GM21447 (cell line): ENCODE results near the gene FOXL2NB.
A peak's percentile ranks its signal among the peaks of the same experiment; 100 is the strongest.
"Not testable (repeated sequence)": the region's sequence is repeated elsewhere in the genome, so short reads cannot be mapped to it uniquely, and the experiment has no call there.

Experiments used
- ATAC-seq: cut with Tn5 transposase; IDR thresholded peaks from one replicate; pipeline ENCODE4 v1.9.1; 2021; ENCODE audit not compliant: unreplicated experiment

FOXL2NB gene

DNA sequence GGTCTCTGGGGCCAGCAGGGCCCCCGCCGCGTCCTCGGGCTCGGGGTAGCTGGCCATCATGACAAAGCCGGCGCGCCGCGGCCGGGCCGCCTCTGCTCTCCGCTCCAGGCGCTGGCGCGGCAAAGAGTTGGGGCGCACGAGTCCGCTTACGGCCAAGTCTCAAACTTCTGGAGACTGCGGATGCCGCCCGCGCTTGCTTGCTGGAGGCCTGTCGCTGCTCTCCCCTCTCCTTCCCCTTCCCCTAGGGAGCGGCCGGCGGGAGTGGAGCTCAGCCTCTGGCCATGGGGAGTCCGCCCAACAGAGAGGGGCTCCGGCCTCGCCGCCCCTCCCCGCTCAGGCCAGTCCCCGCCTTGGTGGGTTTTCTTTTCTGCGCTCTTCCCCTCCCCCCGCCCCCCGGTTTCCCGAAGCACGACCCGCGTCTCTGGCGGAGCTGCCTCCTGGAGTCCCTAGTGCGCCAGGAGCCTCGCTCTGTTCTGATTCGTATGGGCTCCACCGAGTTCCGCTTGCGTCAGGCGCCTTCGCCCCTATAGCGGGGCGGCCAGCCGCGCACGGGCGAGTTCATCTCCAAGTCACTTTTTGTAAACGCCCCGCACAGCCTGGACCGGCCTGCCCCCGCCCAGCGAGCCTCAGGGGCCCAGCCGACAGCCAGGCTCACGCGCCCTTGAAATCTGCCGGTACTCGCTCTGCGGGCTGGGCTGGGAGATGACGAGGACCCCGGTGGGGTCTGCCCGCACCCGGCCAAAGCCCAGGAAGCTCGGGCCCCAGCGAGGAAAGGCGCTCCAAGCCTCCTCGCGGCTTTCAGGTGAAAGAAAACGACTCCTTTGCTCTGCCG, at the start of gene FOXL2NB, which contains the start of gene FOXL2:
Gene FOXL2NB (plus strand): TSS at position 555 of the 832 bp plus-strand sequence. CDS start 148 bp downstream, at position 703.
Gene FOXL2 (minus strand): TSS at position 475 of the 832 bp plus-strand sequence. CDS start 415 bp downstream, at position 60.
- no peak for ATAC-seq

DNA sequence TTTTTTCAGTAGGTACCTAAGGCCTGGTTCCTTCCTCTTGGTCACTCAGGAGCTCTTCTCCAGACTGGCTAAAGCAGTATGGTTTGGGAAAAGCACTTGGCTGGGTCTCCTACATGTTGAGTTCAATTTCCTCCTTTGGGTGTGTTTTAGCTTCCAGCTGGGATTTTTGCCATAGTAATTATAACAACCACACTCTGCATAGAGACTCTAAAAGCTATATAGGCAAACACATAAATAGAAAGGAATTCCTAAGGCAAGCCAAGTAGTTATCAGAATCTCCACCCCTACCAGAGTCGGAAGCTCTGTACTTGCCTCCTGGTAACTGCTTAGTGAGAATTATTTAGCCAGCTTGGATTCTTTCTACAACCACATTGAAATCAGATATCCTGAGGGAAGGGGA, 48.7 kb upstream of the FOXL2NB start:
- no peak for ATAC-seq

DNA sequence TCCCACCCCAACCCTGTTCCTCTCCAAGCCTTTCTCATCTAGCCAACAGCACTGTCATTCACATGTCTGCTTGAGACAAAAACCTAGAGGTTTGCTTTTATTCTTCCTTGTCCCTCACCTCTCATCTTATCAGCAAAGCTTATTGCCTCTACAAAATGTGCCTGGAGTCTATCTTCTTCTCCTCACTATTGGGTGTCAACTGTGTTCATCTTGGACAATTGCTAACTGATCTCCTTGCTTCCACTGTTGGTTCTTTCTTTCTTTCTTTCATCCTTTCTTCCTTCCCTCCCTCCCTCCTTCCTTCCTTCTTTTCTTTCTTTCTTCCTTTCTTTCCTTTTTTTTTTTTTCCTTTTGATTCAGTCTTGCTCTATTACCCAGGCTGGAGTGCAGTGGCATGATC, 48.3 kb upstream of the FOXL2NB start:
- ATAC-seq, result no peak

DNA sequence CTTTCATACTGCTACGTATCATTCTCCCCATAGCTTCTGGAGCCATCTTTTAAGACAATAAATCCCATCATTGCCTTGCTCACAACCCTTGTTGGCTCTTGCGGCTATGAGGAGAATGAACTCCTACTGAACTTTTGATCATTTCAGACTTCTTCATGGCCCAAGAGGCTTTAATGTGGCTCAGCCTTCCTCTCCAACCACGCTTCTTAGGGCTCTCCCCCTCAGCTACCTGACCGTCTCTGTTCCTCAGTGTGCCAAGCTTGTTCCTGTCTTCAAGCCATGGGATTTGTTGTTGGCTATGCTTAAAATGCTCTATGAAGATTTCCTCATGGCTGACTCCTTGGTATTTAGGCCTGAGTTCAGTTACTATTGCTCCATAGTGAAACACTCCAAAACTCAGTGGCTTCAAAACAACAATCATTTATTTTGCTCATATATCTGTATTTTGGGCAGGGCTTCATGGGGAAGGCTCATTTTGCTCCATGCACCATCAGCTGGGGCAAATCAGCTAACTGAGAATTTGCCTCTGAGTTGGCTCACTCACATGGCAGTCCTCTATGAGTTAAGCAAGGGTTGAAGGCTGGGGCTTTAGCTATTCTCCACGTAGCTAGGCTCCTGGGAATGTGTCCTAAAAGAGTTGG, 47.5 kb upstream of the FOXL2NB start:
- ATAC-seq, result no peak

DNA sequence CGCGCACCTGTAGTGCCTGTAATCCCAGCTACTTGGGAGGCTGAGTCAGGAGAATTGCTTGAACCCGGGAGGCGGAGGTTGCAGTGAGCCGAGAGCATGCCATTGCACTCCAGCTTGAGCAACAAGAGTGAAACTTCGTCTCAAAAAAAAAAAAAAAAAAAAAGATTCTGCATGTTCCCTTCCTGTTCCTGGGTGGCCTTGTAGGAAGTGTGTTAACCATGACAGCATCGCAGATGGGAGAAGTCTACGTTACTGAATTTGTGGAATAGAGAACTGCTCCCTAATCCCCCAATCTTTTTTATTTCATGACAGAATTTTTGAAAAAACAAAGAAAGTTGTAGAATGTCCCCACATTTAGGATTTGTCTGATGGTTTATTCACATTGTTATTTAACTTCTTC, 45.5 kb upstream of the FOXL2NB start:
- ATAC-seq, result no peak

DNA sequence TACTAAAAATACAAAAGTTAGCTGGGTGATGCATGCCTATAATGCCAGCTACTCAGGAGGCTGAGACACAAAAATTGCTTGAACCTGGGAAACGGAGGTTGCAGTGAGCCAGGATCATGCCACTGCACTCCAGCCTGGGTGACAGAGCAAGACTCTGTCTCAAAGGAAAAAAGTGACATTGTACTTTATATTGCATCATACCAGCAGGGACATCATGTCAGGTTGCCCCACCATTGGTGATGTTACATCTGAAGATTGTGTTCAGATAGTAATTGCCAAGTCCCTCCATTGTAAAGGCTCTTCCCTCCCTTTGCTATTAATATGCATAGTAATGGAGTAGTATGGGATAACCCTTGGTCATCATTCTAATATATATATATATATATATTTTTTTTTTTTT, 44.8 kb upstream of the FOXL2NB start:
- ATAC-seq, result no peak

DNA sequence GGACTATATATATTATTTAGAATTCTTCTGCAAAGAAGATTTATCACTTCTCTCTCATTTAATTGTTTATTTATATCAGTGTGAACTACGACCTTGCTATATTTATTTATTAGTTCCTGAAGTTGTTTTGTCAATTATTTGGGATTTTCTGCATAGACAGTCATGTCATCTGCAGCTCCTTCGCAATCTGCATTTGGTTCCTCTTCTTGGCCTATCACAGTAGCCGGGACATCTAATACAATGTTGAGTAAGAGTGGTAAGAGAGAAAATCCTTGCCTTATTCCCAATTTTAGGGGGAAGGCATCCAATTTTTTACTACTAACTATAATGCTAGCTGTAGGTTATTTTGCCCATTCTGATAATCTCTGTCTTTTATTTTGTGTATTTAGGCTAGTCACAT, 39.5 kb upstream of the FOXL2NB start:
- ATAC-seq, result no peak

DNA sequence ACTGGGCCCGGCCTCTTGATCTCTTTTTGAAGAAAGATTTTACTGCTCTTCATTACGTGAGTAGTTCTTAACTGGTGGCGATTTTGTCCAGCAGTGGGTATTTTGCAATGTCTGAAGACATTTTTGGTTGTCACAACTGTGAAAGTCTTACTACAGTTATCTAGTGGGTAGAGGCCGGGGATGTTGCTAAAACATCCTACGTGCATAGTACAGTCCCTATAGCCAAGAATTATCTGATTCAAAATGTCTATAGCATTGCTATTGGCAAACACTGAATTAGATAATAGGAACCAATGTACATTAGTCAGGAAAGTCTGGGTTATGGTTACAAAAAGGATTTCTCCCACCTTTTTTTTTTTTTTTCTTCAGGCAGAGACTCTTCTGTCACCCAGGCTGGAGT, 38.2 kb upstream of the FOXL2NB start:
- ATAC-seq, result no peak

DNA sequence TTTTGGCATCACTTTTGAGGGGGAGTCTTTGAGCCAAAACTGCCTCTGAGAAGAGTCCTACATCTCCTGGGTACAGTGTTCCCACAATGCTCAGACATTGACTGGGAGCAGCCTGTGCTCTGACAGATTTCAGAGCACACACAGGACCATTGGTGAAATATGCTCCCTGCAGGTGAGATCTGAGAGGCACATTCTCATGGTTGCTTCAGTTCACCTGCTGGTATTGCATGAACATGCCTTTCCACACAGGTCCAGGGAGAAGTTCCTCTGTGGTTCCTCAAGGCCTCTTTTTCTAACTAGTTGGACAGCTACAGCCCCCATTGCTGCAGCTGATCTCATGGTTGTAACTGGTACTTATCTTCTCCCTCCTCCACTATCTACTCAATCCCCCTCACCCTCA, 37.1 kb upstream of the FOXL2NB start:
- no peak for ATAC-seq

DNA sequence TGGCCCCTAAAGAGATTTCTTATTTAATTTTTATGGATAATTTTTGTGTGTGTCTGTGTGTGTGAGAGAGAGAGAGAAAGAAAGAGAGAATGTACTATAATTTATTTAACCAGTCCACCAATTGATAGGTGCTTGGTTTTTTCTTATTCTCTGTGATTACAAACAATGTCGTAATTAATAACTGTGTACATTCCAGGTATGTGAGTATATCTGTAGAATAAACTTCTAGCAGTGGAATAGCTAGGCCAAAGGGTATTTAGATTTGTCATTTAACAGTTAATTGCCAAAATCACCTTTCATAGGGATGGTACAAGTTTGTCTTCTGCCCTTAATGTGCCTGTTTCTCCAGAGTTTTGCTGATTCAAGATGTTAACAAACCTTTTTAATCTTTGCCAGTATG, 35.4 kb upstream of the FOXL2NB start:
- no peak for ATAC-seq

DNA sequence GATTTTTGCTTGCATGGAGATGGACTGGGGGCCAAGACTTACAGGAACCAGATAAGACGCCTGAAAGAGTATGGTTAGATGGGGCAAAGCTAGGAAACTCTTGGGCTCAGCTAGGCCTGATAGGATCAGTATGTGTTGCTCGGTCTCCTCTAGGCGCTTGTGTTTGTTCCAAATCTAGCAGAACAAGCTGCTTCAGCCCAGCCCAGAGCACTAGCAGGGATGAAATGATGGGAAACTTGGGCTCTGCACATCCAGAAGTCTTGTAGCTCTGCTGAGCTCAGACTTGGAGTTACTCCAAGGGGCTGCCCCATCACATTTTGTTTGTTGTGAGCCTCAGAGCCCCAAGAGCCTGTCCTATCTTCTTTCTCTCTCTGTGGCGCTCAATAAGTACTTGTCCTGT, 34.8 kb upstream of the FOXL2NB start:
- ATAC-seq, result no peak

DNA sequence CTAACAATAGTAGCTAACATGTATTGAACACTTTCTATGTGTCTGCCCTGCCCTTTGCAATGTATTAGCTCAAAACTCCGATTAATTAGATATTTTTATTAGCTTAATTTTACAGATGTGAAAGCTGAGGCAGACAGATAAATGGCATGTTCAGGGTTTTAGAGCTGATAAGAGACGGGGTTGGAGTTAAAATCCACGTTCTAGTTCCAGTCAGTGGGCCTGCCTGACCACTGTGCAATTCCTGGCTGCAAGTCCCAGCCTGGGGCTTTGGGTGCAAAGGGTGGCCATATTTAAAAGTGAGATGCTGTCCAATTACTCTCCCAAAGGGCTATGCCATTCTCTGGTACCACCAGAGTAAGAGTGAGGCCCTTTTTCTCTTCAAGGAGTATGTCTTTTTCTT, 33.3 kb upstream of the FOXL2NB start:
- ATAC-seq, result no peak

DNA sequence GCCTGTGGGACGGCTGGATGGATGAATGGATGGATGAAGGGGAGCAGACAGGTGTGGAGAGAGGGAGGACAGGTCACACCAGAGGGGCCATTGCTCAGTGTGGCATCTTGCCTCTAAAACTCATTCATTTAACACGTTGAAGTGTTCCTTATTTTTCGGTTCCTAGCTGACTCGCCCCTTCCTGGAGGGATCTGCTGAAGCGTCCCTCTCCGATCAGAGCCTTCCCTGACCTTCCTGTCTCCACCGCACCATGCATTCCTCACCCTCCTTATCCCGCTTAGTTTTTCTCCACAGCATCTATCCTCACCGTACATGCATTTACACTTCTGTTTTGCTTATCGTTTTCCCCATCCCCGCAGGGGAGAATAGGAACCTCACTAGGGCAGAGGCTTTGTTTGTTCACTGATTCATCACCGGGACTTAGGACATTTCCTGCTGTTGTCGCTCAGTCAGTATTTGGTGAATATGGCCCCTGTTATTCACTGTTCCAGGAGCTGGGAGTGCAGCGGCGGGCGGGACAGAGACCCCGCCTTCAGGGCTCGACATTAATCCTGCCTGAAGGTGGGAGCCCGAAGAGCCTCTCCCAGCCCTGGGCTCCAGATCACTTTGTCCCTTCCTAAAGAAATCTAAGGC, 32.0 kb upstream of the FOXL2NB start:
- peak; percentile 16 for ATAC-seq

DNA sequence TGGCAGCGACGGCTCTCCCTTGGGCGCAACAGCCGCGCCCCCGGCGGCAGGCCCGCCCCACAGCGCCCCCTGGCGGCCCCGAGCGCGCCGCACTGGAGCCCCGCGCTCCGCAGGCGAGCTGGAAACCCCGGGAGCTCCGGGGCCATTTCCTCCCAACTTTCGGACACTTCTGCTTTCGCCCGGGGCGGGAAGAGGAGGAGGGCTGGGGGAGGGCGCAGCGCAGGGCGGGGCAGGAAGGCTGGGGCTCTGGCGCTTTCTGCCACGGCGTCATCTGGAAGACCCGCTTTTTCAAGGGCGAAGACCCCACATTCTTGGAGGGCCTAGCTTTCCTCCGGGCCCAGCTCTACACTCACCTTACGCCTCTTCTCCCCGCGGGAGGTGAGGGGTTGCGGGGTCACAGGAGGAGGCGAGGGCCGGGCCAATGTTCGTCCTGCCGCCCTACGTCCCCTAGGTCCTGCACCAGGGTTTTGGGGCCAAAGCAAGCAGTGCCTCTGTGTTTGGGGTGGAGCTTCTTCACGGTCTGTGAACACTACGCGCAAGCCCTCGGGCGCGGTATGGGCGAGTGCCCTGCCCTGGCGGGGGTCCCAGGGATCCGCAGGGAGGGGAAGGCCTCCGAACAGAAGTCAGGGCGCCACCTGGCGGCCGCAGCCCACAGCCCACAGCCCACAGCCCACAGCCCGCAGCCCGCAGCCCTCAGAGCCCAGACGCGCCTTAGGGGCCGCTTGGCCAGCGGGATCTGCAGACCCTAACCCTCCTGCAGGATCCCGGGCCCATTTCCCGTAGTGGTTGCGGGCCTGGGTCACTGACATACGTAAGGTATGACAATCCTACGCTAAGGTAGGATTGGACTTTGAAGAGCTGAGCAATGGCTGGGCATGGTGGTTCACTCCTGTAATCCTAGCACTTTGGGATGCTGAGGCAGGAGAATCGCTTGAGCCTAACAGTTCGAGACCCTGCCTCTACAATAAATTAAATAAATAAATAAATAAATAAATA, 31.2 kb upstream of the FOXL2NB start:
- peak; percentile 90 for ATAC-seq

DNA sequence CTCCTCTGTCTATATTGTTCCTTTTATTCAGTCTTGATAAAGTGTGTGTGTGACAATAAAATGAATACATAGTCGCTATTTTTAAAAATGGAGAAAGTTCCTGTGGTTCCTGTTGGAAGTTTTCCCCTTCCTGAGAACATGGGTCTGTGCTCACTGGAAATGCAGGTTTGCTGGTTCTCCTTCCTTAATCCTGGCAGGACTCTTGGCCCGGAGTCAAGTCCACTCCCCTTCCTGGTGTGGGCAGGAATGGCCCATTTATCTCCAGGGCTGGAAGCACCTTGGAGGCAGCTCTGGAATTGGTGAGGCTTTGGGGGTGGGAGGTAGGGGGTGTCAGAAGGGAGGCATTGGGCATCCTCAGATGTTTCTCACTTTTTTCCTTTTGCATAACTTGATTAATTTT, 30.2 kb upstream of the FOXL2NB start:
- ATAC-seq, result no peak

DNA sequence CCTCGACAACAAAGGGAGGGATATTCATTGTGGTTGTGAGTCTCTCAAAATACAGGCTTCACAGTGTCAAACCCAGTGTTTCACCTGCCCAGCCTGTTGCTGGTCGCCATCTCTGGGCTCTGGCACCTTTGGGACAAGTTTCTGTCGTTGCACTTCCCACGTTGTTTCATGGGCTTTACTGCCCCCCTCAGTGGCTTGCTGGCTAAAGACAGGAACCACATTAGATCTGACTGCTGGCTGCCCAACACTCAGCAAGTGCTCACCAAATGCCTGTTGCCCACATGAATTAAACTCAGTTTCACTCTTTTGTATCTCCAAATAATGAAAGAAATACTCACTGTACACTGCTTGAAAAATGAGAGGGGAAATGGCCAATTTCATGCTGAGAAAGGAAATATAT, 27.7 kb upstream of the FOXL2NB start:
- no peak for ATAC-seq

DNA sequence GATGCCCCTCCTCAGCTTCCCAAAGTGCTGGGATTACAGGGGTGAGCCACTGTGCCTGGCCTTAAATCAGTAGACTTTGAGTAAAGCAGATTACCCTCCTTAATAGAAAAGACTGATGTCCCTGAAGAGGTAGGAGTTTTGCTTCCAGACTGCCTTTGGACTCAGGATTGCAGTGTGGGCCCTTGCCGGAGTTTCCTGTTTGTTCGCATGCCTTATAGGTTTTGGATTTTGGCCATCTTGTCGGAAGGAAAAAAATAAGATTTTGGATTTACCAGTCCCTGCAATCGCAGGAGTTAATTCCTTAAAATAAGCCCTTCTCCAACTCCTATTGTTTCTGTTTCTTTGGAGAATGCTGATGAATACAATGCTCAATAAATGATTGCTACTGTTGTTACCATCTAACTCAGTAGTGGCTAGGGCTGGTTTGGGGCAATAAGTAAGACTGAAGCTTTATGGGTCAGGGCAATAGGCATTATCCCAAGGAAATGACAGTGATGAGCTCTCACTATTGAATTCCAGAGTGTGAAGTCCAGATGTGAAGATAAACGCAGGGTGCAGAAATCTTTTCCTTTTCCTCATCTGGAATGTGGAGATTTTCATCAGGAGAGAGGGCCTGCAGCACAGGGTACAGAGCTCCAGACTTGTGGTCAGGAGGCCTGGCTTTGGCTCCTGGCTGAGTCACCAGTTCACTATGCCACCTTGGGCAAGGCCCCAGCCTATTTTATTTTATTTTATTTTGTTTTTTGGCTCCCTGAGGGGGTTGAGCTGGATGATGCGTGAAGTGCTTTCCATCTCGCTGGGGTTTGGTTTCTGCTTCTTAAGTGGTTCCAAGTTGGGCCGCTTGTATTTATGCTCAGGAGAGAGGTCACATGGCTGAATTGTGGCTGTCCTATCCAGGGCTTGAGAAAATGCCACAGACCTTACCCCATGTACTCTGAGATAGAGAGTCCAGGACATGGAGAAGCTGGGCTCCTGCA, 25.4 kb upstream of the FOXL2NB start:
- no peak for ATAC-seq

DNA sequence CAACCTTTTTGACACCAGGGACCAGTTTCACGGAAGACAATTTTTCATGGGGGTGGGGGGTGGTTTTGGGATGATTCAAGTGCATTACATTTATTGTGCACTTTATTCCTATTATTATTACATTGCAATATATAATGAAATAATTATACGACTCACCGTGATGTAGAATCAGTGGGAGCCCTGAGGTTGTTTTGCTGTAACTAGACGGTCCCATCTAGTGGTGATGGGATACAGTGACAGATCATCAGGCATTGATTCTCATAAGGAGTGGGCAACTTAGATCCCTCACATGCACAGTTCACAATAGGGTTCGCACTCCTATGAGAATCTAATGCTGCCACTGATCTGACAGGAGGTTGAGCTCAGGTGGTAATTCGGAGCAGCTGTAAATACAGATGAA, 24.6 kb upstream of the FOXL2NB start:
- not testable (repeated sequence) for ATAC-seq

DNA sequence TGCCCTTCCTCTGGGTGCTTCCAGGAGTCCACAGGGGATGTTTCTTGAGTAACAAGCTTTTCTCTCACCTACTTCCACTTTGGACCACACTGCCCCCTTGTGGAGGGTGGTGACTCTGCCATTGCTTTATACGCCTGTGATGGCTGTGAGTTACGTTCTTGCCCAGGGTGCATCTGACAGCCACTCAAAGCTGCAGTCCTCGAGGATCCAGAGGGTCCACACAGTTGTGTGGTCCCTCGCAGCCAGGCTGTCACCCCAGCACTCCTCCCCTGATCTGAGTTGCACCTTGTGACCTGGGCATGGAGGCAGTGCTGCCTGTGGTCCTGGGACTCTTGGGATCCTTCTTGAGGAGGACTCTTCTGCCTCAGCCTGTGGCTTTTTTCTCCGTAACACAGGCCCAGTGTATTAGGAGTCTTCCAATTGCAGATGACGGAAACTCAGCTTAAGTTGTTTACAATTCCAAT, 23.5 kb upstream of the FOXL2NB start:
- ATAC-seq, result peak; percentile 85
